ENCODE measurements around the gene VEGFB.

The VEGFB gene

DNA sequence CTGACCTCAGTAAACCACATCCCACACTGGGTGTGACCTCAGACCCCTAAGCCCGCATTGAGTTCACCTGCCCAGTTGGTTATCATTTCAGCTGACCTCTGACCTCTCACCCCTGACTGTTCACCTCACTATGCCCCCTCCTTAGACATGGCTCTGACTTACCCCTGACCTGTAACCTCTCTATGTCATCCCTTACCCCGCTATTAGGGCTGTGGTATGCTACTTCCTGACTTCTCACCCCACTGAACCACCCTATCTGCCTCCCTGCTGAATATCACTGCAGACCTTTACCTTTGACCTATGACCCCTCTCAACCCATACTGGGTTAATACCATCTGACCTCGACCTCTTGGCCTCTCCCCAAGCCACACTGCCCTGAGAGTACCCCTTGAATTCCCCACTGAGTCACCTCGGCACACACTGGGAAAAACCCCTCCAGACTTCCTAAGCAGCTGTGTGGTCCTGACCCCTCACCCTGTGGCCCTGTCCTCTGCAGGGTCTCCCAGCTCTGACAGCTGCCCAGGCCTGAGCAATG is 25.2 kb downstream of the VEGFB start:
- no peaks in the 10 kb centered on the region for H3K4me1 ChIP-seq (ENCODE audit: control insufficient read depth, insufficient read depth, low read length)
- H3K36me3 ChIP-seq (ENCODE audit: control insufficient read depth, insufficient read depth, low read length, severe bottlenecking) = peaks cover 73% of the 10 kb centered on the region
- H3K9ac ChIP-seq (ENCODE audit: low read length) = no peak overlapping the region
- no peaks in the 10 kb centered on the region for H3K9me3 ChIP-seq (ENCODE audit: control insufficient read depth, low read length)
- DNase-seq (ENCODE audit: low read depth) = no peak
- no peaks in the 10 kb centered on the region for H3K27me3 ChIP-seq (replicated peaks; ENCODE audit: control insufficient read depth, insufficient read depth, low read length)
- no peak overlapping the region for H3K4me3 ChIP-seq (ENCODE audit: low read length)

DNA sequence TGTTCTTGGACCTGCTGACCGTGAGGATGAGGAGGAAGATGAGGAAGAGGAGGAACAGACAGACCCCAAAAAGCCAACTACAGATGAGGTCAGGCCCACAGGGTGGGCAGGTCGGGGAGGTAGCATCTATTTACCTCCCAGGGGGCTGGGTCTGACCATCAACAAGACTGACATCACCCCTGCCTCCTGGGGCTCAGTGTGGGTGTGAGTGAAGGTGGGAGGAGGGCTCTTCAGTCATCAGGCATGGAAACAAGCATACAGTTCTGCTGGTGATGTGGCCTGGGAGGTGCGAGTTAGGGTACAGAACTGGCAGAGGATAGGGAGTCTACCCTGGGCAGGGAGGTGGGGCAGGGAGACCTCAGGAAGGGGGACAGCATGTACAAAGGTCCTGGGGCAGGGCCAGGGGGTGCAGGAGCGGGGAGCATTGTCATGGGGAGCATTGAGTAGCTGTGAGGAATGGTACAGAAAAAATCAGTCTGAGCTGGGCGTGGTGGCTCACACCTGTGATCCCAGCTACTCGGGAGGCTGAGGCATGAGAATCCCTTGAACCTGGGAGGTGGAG is 25.8 kb downstream of the VEGFB start:
- Histone ChIP-seq H3K4me1 (ENCODE audit: control insufficient read depth, insufficient read depth, low read length) (no peaks in the 10 kb centered on the region), H3K4me3 (ENCODE audit: low read length) (no peak overlapping the region), H3K9me3 (ENCODE audit: control insufficient read depth, low read length) (no peaks in the 10 kb centered on the region), H3K9ac (ENCODE audit: low read length) (no peak overlapping the region), H3K36me3 (ENCODE audit: control insufficient read depth, insufficient read depth, low read length, severe bottlenecking) (peaks cover 72% of the 10 kb centered on the region), H3K27me3 (replicated peaks; ENCODE audit: control insufficient read depth, insufficient read depth, low read length) (no peaks in the 10 kb centered on the region)
- DNase-seq (ENCODE audit: low read depth) = no peak

DNA sequence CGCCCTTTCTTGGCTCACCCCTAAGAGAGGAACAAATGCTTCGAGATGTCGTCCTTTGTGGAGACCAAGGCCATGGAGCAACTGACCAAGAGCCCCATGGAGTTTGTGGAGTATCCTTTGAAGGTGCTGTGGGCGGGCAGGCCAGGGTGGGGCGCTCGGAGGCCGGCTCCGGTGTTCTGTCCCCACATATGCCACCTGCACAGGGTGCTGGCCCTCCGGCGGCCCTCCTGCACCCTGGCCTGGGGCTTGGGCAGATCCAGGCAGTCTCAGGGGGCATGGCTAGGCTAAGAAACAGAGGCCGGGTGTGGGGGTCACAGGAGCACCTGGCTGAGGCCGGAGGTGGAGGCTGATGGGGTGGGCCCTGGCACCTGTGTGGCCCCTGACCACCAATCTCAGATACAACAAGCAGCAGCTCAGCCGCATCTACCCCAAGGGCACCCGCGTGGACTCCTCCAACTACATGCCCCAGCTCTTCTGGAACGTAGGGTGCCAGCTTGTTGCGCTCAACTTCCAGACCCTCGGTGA is 27.2 kb downstream of the VEGFB start:
- no peak overlapping the region for H3K4me3 ChIP-seq (ENCODE audit: low read length)
- no peaks in the 10 kb centered on the region for H3K4me1 ChIP-seq (ENCODE audit: control insufficient read depth, insufficient read depth, low read length)
- DNase-seq (ENCODE audit: low read depth) = no peak
- H3K9me3 ChIP-seq (ENCODE audit: control insufficient read depth, low read length) = no peaks in the 10 kb centered on the region
- H3K27me3 ChIP-seq (replicated peaks; ENCODE audit: control insufficient read depth, insufficient read depth, low read length) = no peaks in the 10 kb centered on the region
- H3K36me3 ChIP-seq (ENCODE audit: control insufficient read depth, insufficient read depth, low read length, severe bottlenecking) = peaks cover 72% of the 10 kb centered on the region
- no peak overlapping the region for H3K9ac ChIP-seq (ENCODE audit: low read length)

DNA sequence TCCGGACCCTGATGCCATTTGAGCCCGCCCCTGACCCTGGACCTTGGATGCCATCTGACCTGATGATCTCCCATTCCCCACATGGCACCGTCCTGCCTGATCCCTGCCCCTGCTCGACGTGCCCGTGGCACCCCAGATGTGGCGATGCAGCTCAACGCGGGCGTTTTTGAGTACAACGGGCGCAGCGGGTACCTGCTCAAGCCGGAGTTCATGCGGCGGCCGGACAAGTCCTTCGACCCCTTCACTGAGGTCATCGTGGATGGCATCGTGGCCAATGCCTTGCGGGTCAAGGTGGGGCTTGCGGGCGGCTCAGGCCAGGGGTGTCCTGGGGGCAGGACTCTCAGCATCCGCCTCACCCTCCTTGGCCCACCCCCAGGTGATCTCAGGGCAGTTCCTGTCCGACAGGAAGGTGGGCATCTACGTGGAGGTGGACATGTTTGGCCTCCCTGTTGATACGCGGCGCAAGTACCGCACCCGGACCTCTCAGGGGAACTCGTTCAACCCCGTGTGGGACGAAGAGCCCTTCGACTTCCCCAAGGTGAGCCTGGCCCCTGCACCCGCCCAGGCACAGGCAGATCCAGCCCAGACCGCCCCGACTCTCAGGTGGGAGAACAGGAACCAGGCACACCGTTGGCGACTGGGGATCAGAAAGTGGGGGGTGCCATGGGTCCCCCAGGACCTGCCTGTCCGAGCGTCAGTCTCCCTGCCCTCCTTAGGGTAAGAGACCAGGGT is 28.1 kb downstream of the VEGFB start:
- no peak for DNase-seq (ENCODE audit: low read depth)
- Histone ChIP-seq H3K9me3 (ENCODE audit: control insufficient read depth, low read length) (no peaks in the 10 kb centered on the region), H3K9ac (ENCODE audit: low read length) (peak overlapping the region; percentile 46), H3K36me3 (ENCODE audit: control insufficient read depth, insufficient read depth, low read length, severe bottlenecking) (peaks cover 70% of the 10 kb centered on the region), H3K4me1 (ENCODE audit: control insufficient read depth, insufficient read depth, low read length) (peaks cover 4% of the 10 kb centered on the region), H3K27me3 (replicated peaks; ENCODE audit: control insufficient read depth, insufficient read depth, low read length) (no peaks in the 10 kb centered on the region), H3K4me3 (ENCODE audit: low read length) (no peak overlapping the region)

DNA sequence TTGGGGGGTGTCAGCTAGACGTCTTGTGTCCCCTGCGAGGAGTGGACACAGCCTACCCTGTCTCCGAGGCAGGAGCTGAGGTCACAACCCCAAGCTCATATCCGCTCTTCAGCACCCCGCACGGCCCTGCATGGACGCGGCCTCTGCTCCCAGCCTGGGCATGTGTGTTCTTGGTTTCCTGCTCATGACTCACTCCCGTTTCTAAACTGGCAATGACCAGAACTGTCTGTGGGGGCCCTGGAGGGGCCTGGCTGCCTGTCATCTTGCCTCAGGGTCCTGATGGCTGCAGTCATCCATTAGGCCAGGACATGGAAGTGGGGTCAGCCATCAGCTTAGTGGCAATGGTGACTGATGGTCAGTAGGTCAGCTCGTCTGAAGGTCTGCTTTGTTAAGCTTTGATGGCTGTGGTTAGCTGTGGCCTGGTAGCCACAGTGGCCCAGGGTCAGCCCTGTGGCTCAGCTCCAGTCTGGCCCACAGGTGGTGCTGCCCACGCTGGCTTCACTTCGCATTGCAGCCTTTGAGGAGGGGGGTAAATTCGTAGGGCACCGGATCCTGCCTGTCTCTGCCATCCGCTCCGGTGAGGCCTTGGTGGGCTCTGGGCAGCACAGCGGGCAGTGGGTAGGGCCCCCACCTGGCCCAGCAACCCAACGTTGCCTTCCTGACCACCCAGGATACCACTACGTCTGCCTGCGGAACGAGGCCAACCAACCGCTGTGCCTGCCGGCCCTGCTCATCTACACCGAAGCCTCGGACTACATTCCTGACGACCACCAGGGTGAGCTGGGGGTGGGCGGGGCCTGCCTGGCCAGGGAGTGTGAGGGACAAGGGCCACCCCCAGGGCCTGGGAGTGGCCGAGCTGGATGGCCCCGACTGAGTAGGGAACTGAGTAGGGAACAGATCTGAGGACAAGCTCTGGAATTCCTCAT is 28.9 kb downstream of the VEGFB start:
- Histone ChIP-seq H3K4me1 (ENCODE audit: control insufficient read depth, insufficient read depth, low read length) (peaks cover 12% of the 10 kb centered on the region), H3K4me3 (ENCODE audit: low read length) (no peak overlapping the region), H3K27me3 (replicated peaks; ENCODE audit: control insufficient read depth, insufficient read depth, low read length) (no peaks in the 10 kb centered on the region), H3K9ac (ENCODE audit: low read length) (peak overlapping the region; percentile 46), H3K36me3 (ENCODE audit: control insufficient read depth, insufficient read depth, low read length, severe bottlenecking) (peaks cover 63% of the 10 kb centered on the region), H3K9me3 (ENCODE audit: control insufficient read depth, low read length) (no peaks in the 10 kb centered on the region)
- no peak for DNase-seq (ENCODE audit: low read depth)

DNA sequence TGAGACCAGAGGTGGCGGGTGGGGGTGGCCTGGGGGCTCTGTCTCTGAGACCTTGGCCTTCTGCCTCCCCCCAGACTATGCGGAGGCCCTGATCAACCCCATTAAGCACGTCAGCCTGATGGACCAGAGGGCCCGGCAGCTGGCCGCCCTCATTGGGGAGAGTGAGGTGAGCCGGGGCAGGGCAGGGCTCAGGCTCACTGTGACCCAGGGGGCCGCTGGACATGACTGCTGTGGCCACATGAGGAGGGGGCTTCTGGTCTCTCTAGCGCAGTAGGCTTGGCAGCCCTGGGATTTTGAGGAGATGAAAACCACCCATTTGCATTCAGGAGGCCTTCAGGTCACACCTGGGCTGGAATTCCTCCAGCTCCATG is 29.5 kb downstream of the VEGFB start:
- Histone ChIP-seq H3K36me3 (ENCODE audit: control insufficient read depth, insufficient read depth, low read length, severe bottlenecking) (peaks cover 57% of the 10 kb centered on the region), H3K9me3 (ENCODE audit: control insufficient read depth, low read length) (no peaks in the 10 kb centered on the region), H3K27me3 (replicated peaks; ENCODE audit: control insufficient read depth, insufficient read depth, low read length) (no peaks in the 10 kb centered on the region), H3K4me3 (ENCODE audit: low read length) (no peak overlapping the region), H3K4me1 (ENCODE audit: control insufficient read depth, insufficient read depth, low read length) (peaks cover 19% of the 10 kb centered on the region), H3K9ac (ENCODE audit: low read length) (no peak overlapping the region)
- no peak for DNase-seq (ENCODE audit: low read depth)

DNA sequence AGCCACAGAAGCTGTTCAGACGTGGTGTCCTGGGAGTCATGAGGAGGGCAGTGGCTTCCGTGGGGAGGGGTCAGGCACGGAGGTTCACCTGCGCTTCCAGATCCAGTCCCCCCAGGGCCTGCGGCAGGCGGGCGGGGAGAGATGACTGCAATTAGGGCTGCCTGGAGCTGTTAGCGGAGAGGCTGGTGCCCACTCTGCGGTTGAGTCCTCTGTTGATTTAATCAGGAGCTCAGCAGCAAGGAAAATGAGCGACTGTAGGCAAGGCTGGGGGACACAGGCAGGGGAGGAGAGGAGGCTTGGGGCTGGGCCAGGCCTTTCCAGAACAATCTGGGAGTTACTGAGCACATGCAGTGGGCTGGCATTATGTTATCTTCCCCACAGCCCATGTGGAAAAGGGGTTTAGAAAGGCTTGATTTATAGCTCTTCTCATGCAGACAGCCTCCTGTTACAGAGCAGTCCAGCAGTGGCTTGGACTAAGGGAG is 30.0 kb downstream of the VEGFB start:
- Histone ChIP-seq H3K4me3 (ENCODE audit: low read length) (no peak overlapping the region), H3K4me1 (ENCODE audit: control insufficient read depth, insufficient read depth, low read length) (peaks cover 21% of the 10 kb centered on the region), H3K36me3 (ENCODE audit: control insufficient read depth, insufficient read depth, low read length, severe bottlenecking) (peaks cover 52% of the 10 kb centered on the region)

DNA sequence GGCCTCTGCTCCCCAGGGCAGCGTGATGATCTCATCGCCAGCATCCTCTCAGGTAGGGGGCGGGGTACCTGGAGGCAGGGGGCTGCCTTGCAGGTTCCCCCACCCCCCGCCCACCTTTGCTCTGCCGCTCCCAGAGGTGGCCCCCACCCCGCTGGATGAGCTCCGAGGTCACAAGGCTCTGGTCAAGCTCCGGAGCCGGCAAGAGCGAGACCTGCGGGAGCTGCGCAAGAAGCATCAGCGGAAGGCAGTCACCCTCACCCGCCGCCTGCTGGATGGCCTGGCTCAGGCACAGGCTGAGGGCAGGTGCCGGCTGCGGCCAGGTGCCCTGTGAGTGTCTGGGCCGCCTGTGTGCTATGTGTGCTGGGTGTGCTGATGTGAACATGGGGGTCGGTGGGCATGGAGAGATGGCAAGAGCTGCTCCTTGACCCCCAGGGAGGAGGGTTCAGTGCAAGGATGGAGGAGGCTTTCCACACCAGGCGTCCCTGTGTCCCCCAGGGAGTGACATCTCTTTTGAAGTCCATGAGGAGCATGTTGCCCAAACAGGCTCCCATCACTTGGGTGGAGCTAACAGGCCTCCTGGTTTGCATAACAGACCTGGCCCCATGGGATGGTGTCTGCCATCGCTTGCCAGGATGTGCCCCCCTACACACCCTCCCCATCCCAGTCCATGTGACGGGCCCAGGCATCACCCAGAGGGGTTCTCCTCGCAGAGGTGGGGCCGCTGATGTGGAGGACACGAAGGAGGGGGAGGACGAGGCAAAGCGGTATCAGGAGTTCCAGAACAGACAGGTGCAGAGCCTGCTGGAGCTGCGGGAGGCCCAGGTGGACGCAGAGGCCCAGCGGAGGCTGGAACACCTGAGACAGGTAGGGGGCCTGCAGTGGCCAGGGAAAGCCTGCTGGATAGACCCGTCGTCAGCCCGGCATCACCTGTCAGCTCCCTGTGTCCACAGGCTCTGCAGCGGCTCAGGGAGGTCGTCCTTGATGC is 31.1 kb downstream of the VEGFB start:
- H3K27me3 ChIP-seq (replicated peaks; ENCODE audit: control insufficient read depth, insufficient read depth, low read length) = no peaks in the 10 kb centered on the region

More for the DNA sequence above, 30.0 kb downstream of the VEGFB start:
- no peaks in the 10 kb centered on the region for H3K27me3 ChIP-seq (replicated peaks; ENCODE audit: control insufficient read depth, insufficient read depth, low read length)
- DNase-seq (ENCODE audit: low read depth) = no peak
- no peak overlapping the region for H3K9ac ChIP-seq (ENCODE audit: low read length)
- no peaks in the 10 kb centered on the region for H3K9me3 ChIP-seq (ENCODE audit: control insufficient read depth, low read length)

DNA sequence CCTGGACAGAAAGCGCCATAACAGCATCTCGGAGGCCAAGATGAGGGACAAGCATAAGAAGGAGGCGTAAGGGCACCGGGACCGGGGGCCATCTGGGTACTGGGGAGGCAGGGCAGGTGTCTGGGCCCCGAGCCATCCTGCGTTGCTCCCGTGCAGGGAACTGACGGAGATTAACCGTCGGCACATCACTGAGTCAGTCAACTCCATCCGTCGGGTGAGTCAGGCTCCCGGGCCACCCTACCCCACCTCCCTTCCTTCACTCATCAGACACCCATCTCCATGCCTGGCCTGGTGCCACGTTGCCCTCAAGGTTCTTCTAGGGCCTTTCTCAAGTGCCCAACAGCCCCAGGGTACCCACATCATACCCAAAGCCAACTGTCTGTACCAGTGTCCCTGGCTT is 32.0 kb downstream of the VEGFB start:
- H3K36me3 ChIP-seq (ENCODE audit: control insufficient read depth, insufficient read depth, low read length, severe bottlenecking) = peaks cover 42% of the 10 kb centered on the region
- no peaks in the 10 kb centered on the region for H3K27me3 ChIP-seq (replicated peaks; ENCODE audit: control insufficient read depth, insufficient read depth, low read length)
- no peaks in the 10 kb centered on the region for H3K9me3 ChIP-seq (ENCODE audit: control insufficient read depth, low read length)
- no peak for DNase-seq (ENCODE audit: low read depth)
- peaks cover 21% of the 10 kb centered on the region for H3K4me1 ChIP-seq (ENCODE audit: control insufficient read depth, insufficient read depth, low read length)
- H3K4me3 ChIP-seq (ENCODE audit: low read length) = no peak overlapping the region
- H3K9ac ChIP-seq (ENCODE audit: low read length) = no peak overlapping the region

More for the DNA sequence above, 31.1 kb downstream of the VEGFB start:
- Histone ChIP-seq H3K9ac (ENCODE audit: low read length) (no peak overlapping the region), H3K4me1 (ENCODE audit: control insufficient read depth, insufficient read depth, low read length) (peaks cover 21% of the 10 kb centered on the region), H3K36me3 (ENCODE audit: control insufficient read depth, insufficient read depth, low read length, severe bottlenecking) (peaks cover 44% of the 10 kb centered on the region), H3K9me3 (ENCODE audit: control insufficient read depth, low read length) (no peaks in the 10 kb centered on the region), H3K4me3 (ENCODE audit: low read length) (no peak overlapping the region)
- DNase-seq (ENCODE audit: low read depth) = no peak

DNA sequence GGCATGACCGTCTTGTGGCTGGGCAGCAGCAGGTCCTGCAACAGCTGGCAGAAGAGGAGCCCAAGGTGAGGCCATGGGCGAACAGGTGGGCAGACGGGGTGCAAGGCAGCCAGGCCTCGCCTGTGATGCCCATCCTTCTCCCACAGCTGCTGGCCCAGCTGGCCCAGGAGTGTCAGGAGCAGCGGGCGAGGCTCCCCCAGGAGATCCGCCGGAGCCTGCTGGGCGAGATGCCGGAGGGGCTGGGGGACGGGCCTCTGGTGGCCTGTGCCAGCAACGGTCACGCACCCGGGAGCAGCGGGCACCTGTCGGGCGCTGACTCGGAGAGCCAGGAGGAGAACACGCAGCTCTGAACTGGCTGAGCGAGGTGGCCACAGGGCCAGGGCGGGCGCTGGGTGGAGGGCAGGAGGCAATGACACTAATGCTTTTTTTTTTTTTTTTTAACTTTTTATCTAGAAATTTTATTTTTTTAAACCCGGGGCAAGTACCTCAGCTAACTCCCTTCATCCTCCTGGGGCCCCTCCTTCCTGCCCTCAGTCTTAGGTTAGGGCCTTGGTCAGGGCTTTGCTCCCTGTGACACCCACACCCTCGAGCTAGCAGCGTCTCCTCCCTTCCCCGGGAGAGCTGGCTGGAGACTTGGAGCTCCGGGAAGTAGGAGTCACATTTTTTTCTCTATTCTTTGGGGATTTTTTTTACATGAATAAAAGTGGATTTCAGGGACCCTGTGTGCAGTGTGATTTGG is 33.0 kb downstream of the VEGFB start:
- Histone ChIP-seq H3K9me3 (ENCODE audit: control insufficient read depth, low read length) (no peaks in the 10 kb centered on the region), H3K9ac (ENCODE audit: low read length) (peak overlapping the region; percentile 99), H3K4me3 (ENCODE audit: low read length) (no peak overlapping the region), H3K4me1 (ENCODE audit: control insufficient read depth, insufficient read depth, low read length) (peaks cover 29% of the 10 kb centered on the region), H3K27me3 (replicated peaks; ENCODE audit: control insufficient read depth, insufficient read depth, low read length) (no peaks in the 10 kb centered on the region), H3K36me3 (ENCODE audit: control insufficient read depth, insufficient read depth, low read length, severe bottlenecking) (peaks cover 32% of the 10 kb centered on the region)
- no peak for DNase-seq (ENCODE audit: low read depth)
